Neural progenitor cell (in vitro differentiated cells): ENCODE results near the gene LY6G5C. TPM values are rescaled to one million over a fixed set of nuclear protein-coding genes. Genes with fewer than 3 reads are reported as not detected.

ENCODE experiments used
- DNase-seq: peaks from one replicate; pipeline ENCODE4 v3.0.0-alpha.2; 2016; ENCODE audit warnings: low spot score
- H2AFZ ChIP-seq: fragments of 200-600 bp; sonication (generic); replicated peaks from 2 replicates; pipeline ENCODE4 v1.6.1; 2016; ENCODE audit warnings: antibody characterized with exemption
- H3F3A ChIP-seq: fragments of 200-600 bp; sonication (generic); 2 replicates; pipeline ENCODE4 v1.6.1; 2016; ENCODE audit warnings: antibody characterized with exemption, low read depth
- H3K27ac ChIP-seq: fragments of 200-600 bp; sonication (generic); 2 replicates; pipeline ENCODE4 v1.5.1; 2016; ENCODE audit warnings: mild to moderate bottlenecking
- H3K27me3 ChIP-seq: fragments of 200-600 bp; sonication (generic); 2 replicates; pipeline ENCODE4 v1.6.1; 2016; ENCODE audit warnings: mild to moderate bottlenecking, moderate library complexity
- H3K36me3 ChIP-seq: fragments of 200-600 bp; sonication (generic); 2 replicates; pipeline ENCODE4 v1.5.1; 2016
- H3K4me1 ChIP-seq: fragments of 200-600 bp; sonication (generic); 2 replicates; pipeline ENCODE4 v1.6.1; 2016; ENCODE audit warnings: mixed run types
- H3K4me2 ChIP-seq: fragments of 200-600 bp; sonication (generic); 2 replicates; pipeline ENCODE4 v1.6.1; 2016
- H3K4me3 ChIP-seq: fragments of 200-600 bp; sonication (generic); 2 replicates; pipeline ENCODE4 v1.5.1; 2016
- H3K79me2 ChIP-seq: fragments of 200-600 bp; sonication (generic); 2 replicates; pipeline ENCODE4 v1.6.1; 2016; ENCODE audit warnings: low read depth
- H3K9ac ChIP-seq: fragments of 200-600 bp; sonication (generic); 2 replicates; pipeline ENCODE4 v1.6.1; 2016
- H3K9me3 ChIP-seq: fragments of 200-600 bp; sonication (generic); 2 replicates; pipeline ENCODE4 v1.5.1; 2016; ENCODE audit warnings: low read depth
- H4K20me1 ChIP-seq: fragments of 200-600 bp; sonication (generic); 2 replicates; pipeline ENCODE4 v1.6.1; 2016; ENCODE audit warnings: low read depth
- H3K27ac Mint-ChIP-seq: 3 replicates; pipeline ENCODE4 v1.8.0; 2021; ENCODE audit warnings: mixed read lengths
- H3K27me3 Mint-ChIP-seq: 2 replicates; pipeline ENCODE4 v1.8.0; 2022; ENCODE audit warnings: low read depth, mild to moderate bottlenecking, inconsistent platforms, moderate library complexity, mixed read lengths; ENCODE audit not compliant: insufficient read depth
- H3K36me3 Mint-ChIP-seq: 3 replicates; pipeline ENCODE4 v1.8.0; 2021; ENCODE audit warnings: mixed read lengths
- H3K4me1 Mint-ChIP-seq: 3 replicates; pipeline ENCODE4 v1.8.0; 2021; ENCODE audit warnings: mixed read lengths
- H3K4me3 Mint-ChIP-seq: 3 replicates; pipeline ENCODE4 v1.8.0; 2021; ENCODE audit warnings: mild to moderate bottlenecking, moderate library complexity, mixed read lengths
- H3K9me3 Mint-ChIP-seq: 3 replicates; pipeline ENCODE4 v1.8.0; 2020; ENCODE audit warnings: mixed read lengths
- CTCF ChIP-seq: fragments of 200-600 bp; sonication (generic); IDR thresholded peaks from 2 replicates; pipeline ENCODE4 v1.5.1; 2017; ENCODE audit warnings: antibody characterized with exemption, mild to moderate bottlenecking
- EZH2 ChIP-seq: fragments of 200-600 bp; sonication (generic); IDR thresholded peaks from 2 replicates; pipeline ENCODE4 v1.6.1; 2017; ENCODE audit warnings: antibody characterized with exemption, mild to moderate bottlenecking, moderate library complexity
- EZH2phosphoT487 ChIP-seq: fragments of 200-600 bp; sonication (generic); IDR thresholded peaks from 2 replicates; pipeline ENCODE4 v1.6.1; 2017; ENCODE audit warnings: antibody characterized with exemption
- total RNA-seq: library from RNA; depleted of rRNA; stranded (reverse); fragments of >200 nt; gene quantifications from 2 replicates; pipeline ENCODE4 v1.2.3, GENCODE V29; 2015; ENCODE audit warnings: low replicate concordance

Gene LY6G5C
- total RNA-seq, 1 donor from 2014 or later, result not detected

- Histone ChIP-seq H3K27me3 (no peaks in the 10 kb centered on the region), H3K9me3 (no peaks in the 10 kb centered on the region), H3K4me3 (no peak overlapping the region), H3K4me2 (no peak overlapping the region), H3F3A (peaks cover 81% of the 10 kb centered on the region), H2AFZ (no peak overlapping the region), H3K4me1 (no peaks in the 10 kb centered on the region), H3K27ac (peak overlapping the region; percentile 37), H3K36me3 (peaks cover 3% of the 10 kb centered on the region), H4K20me1 (peaks cover 57% of the 10 kb centered on the region), H3K9ac (no peak overlapping the region), H3K79me2 (peaks cover 21% of the 10 kb centered on the region)
- no peak for DNase-seq
- H3K36me3 Mint-ChIP-seq, result peaks cover 50% of the 10 kb centered on the region
- H3K4me1 Mint-ChIP-seq, result peaks cover 2% of the 10 kb centered on the region
- H3K27me3 Mint-ChIP-seq, result peaks cover 2% of the 10 kb centered on the region
- no peak overlapping the region for H3K27ac Mint-ChIP-seq
- H3K9me3 Mint-ChIP-seq, result no peaks in the 10 kb centered on the region
- no peak overlapping the region for H3K4me3 Mint-ChIP-seq
- TF ChIP-seq CTCF (no peak), EZH2 (no peak), EZH2phosphoT487 (no peak)
Observed at GRCh38 chr6:31636698-31637596, 43.9 kb downstream of the LY6G5C start.

DNA sequence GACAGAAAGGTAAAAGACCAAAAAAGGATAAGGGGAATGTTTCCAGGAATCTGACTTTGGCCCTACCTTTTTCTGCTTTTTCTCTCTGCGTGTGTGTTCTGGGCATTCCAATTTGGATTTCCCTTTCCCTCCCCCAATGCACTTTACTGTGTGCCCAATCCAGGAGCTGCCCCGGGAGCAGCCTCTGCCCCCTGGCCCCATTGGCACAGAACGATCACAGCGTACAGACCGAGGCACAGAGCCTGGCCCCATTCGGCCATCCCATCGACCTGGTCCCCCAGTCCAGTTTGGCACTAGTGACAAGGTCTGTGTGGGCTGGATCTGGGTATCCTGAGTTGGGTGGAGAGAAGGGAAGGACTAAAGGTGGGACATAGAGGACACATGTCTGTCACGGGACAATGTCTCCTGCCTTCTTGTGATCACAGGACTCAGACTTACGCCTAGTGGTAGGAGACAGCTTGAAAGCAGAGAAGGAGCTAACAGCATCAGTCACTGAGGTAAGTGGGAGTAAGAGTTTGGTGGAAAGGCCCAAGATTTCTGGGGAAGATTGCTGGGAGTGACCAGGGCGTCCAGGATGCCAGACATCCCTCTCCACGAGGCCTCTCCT is 45.8 kb downstream of the LY6G5C start:
- Mint-ChIP-seq H3K27ac (no peak overlapping the region), H3K36me3 (peaks cover 49% of the 10 kb centered on the region)

GRCh38 chr6:31634131-31634530 is 46.7 kb downstream of the LY6G5C start:
- peak overlapping the region; percentile 20 for H3K4me3 Mint-ChIP-seq
- Histone ChIP-seq H3K4me1 (no peaks in the 10 kb centered on the region), H3K9me3 (no peaks in the 10 kb centered on the region), H2AFZ (no peak overlapping the region), H3K4me2 (no peak overlapping the region), H3K36me3 (peaks cover 4% of the 10 kb centered on the region), H3K27ac (peak overlapping the region; percentile 17), H3K79me2 (peaks cover 32% of the 10 kb centered on the region), H4K20me1 (peaks cover 72% of the 10 kb centered on the region), H3K27me3 (no peaks in the 10 kb centered on the region), H3F3A (peaks cover 83% of the 10 kb centered on the region), H3K9ac (no peak overlapping the region), H3K4me3 (no peak overlapping the region)
- H3K27ac Mint-ChIP-seq, result peak overlapping the region; percentile 67
- H3K4me1 Mint-ChIP-seq, result peaks cover 2% of the 10 kb centered on the region
- peaks cover 51% of the 10 kb centered on the region for H3K36me3 Mint-ChIP-seq
- H3K27me3 Mint-ChIP-seq, result peaks cover 8% of the 10 kb centered on the region
- TF ChIP-seq CTCF, result no peak
- TF ChIP-seq EZH2, result no peak
- no peak for TF ChIP-seq EZH2phosphoT487
- no peak for DNase-seq
- H3K9me3 Mint-ChIP-seq, result no peaks in the 10 kb centered on the region

More for the DNA sequence above, 45.8 kb downstream of the LY6G5C start:
- no peak overlapping the region for H3K9ac ChIP-seq
- H3K79me2 ChIP-seq, result peaks cover 25% of the 10 kb centered on the region
- no peak overlapping the region for H3K4me3 Mint-ChIP-seq
- H3K9me3 Mint-ChIP-seq, result no peaks in the 10 kb centered on the region
- H3K9me3 ChIP-seq, result no peaks in the 10 kb centered on the region
- peaks cover 2% of the 10 kb centered on the region for H3K4me1 Mint-ChIP-seq
- H3F3A ChIP-seq, result peaks cover 85% of the 10 kb centered on the region
- DNase-seq, result no peak
- H3K36me3 ChIP-seq, result peaks cover 3% of the 10 kb centered on the region
- no peak overlapping the region for H2AFZ ChIP-seq
- H4K20me1 ChIP-seq, result peaks cover 68% of the 10 kb centered on the region
- TF ChIP-seq EZH2 (no peak), EZH2phosphoT487 (no peak), CTCF (no peak)
- H3K4me2 ChIP-seq, result no peak overlapping the region
- no peak overlapping the region for H3K27ac ChIP-seq
- no peaks in the 10 kb centered on the region for H3K27me3 ChIP-seq
- H3K4me1 ChIP-seq, result no peaks in the 10 kb centered on the region
- H3K27me3 Mint-ChIP-seq, result peaks cover 3% of the 10 kb centered on the region
- H3K4me3 ChIP-seq, result no peak overlapping the region
